SK-N-SH (cell line): ENCODE data around the gene FBF1. TPM values are rescaled to one million over a fixed set of nuclear protein-coding genes. Genes with fewer than 3 reads are reported as not detected.

Experiments used
- CTCF ChIA-PET: fragments of 300-600, 350-600 bp; formaldehyde crosslinking; extraction: SDS; loops from one replicate; lab custom pipeline; 2021; lab: Yijun Ruan, JAX
- POLR2A ChIA-PET: fragments of 350-600 bp; sonication (Branson Sonifier 250); formaldehyde crosslinking; extraction: SDS; loops from one replicate; lab custom pipeline; 2020; ENCODE audit warnings: antibody characterized with exemption, inconsistent platforms; lab: Yijun Ruan, JAX
- DNase-seq: peaks from one replicate; pipeline ENCODE4 v3.0.0; 2012
- H2AFZ ChIP-seq: fragments of 200-600 bp; sonication (generic); 2 replicates; pipeline ENCODE4 v1.8.1; 2016; ENCODE audit warnings: antibody characterized with exemption, mild to moderate bottlenecking, low read depth
- H3F3A ChIP-seq: fragments of 200-600 bp; sonication (generic); replicated peaks from 2 replicates; pipeline ENCODE3; 2016; ENCODE audit warnings: antibody characterized with exemption, mild to moderate bottlenecking; ENCODE audit not compliant: insufficient read depth
- H3K27ac ChIP-seq, 2 experiments: fragments of 200-500 bp in 1 of 2; fragments of 200-600 bp in 1 of 2; sonication (Bioruptor generic) in 1 of 2; sonication (generic), shearing (Covaris generic) in 1 of 2; 2 replicates each; pipeline versions ENCODE4 v1.5.1 to v1.6.1; 2014 to 2016; ENCODE audit warnings: low read depth in 2 of 2, inconsistent platforms in 1 of 2, low read length in 1 of 2, mild to moderate bottlenecking in 1 of 2, mixed read lengths in 1 of 2
- H3K27me3 ChIP-seq: fragments of 200-600 bp; sonication (generic), shearing (Covaris generic); 2 replicates; pipeline ENCODE4 v1.6.1; 2016; ENCODE audit warnings: mixed run types; ENCODE audit not compliant: insufficient read depth
- H3K36me3 ChIP-seq, 2 experiments: fragments of 200-500 bp in 1 of 2; fragments of 200-600 bp in 1 of 2; sonication (Bioruptor generic) in 1 of 2; sonication (generic) in 1 of 2; replicated peaks in 1 of 2; 2 replicates each; pipeline versions ENCODE3 to v1.5.1; 2014 to 2016; ENCODE audit warnings: low read length in 1 of 2, mild to moderate bottlenecking in 1 of 2; ENCODE audit not compliant: insufficient read depth in 2 of 2, control insufficient read depth in 1 of 2
- H3K4me1 ChIP-seq, 2 experiments: fragments of 200-500 bp in 1 of 2; fragments of 200-600 bp in 1 of 2; sonication (Bioruptor generic) in 1 of 2; sonication (generic), shearing (Covaris generic) in 1 of 2; 2 replicates each; pipeline versions ENCODE4 v1.5.1 to v1.6.1; 2014 to 2016; ENCODE audit warnings: low read depth in 1 of 2, low read length in 1 of 2, mixed run types in 1 of 2; ENCODE audit not compliant: insufficient read depth in 2 of 2, control insufficient read depth in 1 of 2
- H3K4me2 ChIP-seq: fragments of 200-600 bp; sonication (generic), shearing (Covaris generic); 2 replicates; pipeline ENCODE4 v1.6.1; 2017; ENCODE audit warnings: mixed run types
- H3K4me3 ChIP-seq, 2 experiments: fragments of 200-500 bp in 1 of 2; fragments of 200-600 bp in 1 of 2; sonication (Bioruptor generic) in 1 of 2; sonication (generic), shearing (Covaris generic) in 1 of 2; 2 replicates each; pipeline versions ENCODE4 v1.5.1 to v1.8.1; 2014 to 2016; ENCODE audit warnings: low read depth in 2 of 2, inconsistent platforms in 1 of 2, low read length in 1 of 2, mild to moderate bottlenecking in 1 of 2, mixed read lengths in 1 of 2, moderate library complexity in 1 of 2
- H3K79me2 ChIP-seq: fragments of 200-600 bp; sonication (generic); 2 replicates; pipeline ENCODE4 v1.8.1; 2017; ENCODE audit warnings: mild to moderate bottlenecking; ENCODE audit not compliant: insufficient read depth
- H3K9ac ChIP-seq: fragments of 200-600 bp; sonication (generic); 2 replicates; pipeline ENCODE4 v1.6.1; 2017; ENCODE audit warnings: mixed run types
- H3K9me2 ChIP-seq: fragments of 200-600 bp; sonication (generic); 2 replicates; pipeline ENCODE4 v1.6.1; 2017; ENCODE audit warnings: mixed run types
- H3K9me3 ChIP-seq: fragments of 200-600 bp; sonication (generic); 2 replicates; pipeline ENCODE4 v1.6.1; 2017; ENCODE audit warnings: mixed run types, mild to moderate bottlenecking, moderate library complexity
- H4K20me1 ChIP-seq: fragments of 200-600 bp; sonication (generic); 2 replicates; pipeline ENCODE4 v1.6.1; 2017; ENCODE audit warnings: mild to moderate bottlenecking, mixed run types; ENCODE audit not compliant: insufficient read depth
- CHD2 ChIP-seq: fragments of 150-350 bp; IDR thresholded peaks from 2 replicates; pipeline ENCODE4 v1.6.1; 2018; ENCODE audit warnings: low read length; ENCODE audit not compliant: partially characterized antibody
- FOXJ3 ChIP-seq: sonication (generic); formaldehyde crosslinking; IDR thresholded peaks from 2 replicates; pipeline ENCODE4 v1.5.1; 2020; ENCODE audit warnings: mild to moderate bottlenecking, missing genetic modification reagents
- FOXM1 ChIP-seq: IDR thresholded peaks from 2 replicates; pipeline ENCODE4 v1.4.0; 2012; ENCODE audit warnings: low read depth, mild to moderate bottlenecking
- JUND ChIP-seq: IDR thresholded peaks from 2 replicates; pipeline ENCODE4 v1.4.0; 2012
- MEF2A ChIP-seq: IDR thresholded peaks from 2 replicates; pipeline ENCODE4 v1.4.0; 2012; ENCODE audit warnings: low read depth, borderline replicate concordance
- NRF1 ChIP-seq: IDR thresholded peaks from 2 replicates; pipeline ENCODE4 v1.6.1; 2012; ENCODE audit warnings: low read depth, mild to moderate bottlenecking, low read length
- POLR2AphosphoS5 ChIP-seq: IDR thresholded peaks from 2 replicates; pipeline ENCODE4 v1.6.1; 2012; ENCODE audit warnings: low read depth, low read length
- RAD21 ChIP-seq: IDR thresholded peaks from 2 replicates; pipeline ENCODE4 v1.6.1; 2012; ENCODE audit warnings: mild to moderate bottlenecking, low read length
- SIN3A ChIP-seq: IDR thresholded peaks from 2 replicates; pipeline ENCODE4 v1.6.1; 2012; ENCODE audit warnings: low read depth, mild to moderate bottlenecking, low read length, moderate library complexity, borderline replicate concordance
- TAF1 ChIP-seq: IDR thresholded peaks from 2 replicates; pipeline ENCODE4 v1.6.1; 2012; ENCODE audit warnings: low read depth, mild to moderate bottlenecking, low read length, moderate library complexity, borderline replicate concordance
- TCF12 ChIP-seq: IDR thresholded peaks from 2 replicates; pipeline ENCODE4 v1.4.0; 2012
- WGBS: methylation state at CpG from one replicate; pipeline ENCODE4 v1.1.6; 2017; ENCODE audit warnings: low lambda C conversion rate; 5-methylcytosine and 5-hydroxymethylcytosine counted together
- polyA plus RNA-seq, 3 experiments: library from polyadenylated mRNA; depleted of rRNA; stranded (reverse); fragments of >200 nt; gene quantifications; 2 replicates each; pipeline ENCODE4 v1.2.3, GENCODE V29; 2012
- TF ChIP-seq, protein P1 (sequence below): IDR thresholded peaks from 2 replicates; pipeline ENCODE4 v1.4.0; 2012; ENCODE audit warnings: low read depth, borderline replicate concordance
- TF ChIP-seq, protein P2 (sequence below): fragments of 200-600 bp; sonication (generic); IDR thresholded peaks from 2 replicates; pipeline ENCODE4 v1.6.1; 2017; ENCODE audit warnings: antibody characterized with exemption, mild to moderate bottlenecking, moderate library complexity

FBF1 gene
- polyA plus RNA-seq, 1 of the 3 experiments (the other 2 are of a cell fraction), result 19.0 TPM

DNA sequence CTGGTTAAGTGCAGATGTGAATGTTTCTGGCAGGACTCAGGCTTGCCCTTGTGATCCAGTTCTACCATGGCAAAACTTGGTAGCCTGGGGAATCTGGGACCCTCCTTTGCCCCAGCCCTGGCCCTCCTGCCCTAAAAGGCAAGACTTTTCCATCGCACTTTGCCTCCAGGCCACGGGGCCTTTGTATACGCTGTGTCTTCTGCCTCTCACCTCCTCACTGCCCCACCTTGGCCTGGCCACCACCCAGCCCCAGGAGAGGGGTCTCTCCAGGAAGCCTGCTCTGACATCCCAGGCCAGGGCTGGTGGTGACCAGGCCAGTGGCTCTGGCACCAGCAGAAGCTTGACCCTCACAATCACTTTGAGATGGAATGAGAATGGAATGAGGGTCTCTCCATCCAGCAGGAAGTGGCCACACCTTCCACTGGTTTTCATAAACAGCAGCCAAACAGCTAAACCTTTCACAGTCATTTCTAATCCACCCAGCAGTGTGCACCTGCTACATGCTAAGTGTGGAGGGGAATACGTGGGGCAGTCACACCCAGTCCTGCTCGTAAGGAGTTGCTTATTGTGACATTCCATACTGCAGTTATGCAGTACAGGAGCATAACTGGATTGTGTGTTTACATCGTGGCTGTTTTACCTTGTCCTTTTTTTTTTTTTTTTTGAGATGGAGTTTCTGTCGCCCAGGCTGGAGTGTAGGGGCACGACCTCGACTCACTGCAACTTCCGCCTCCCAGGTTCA is 34.5 kb downstream of the FBF1 start:
- WGBS, result 84% methylated on average over 10 of the region's 10 CpGs
- H3K4me2 ChIP-seq, result no peak overlapping the region
- peaks cover 4 to 22% of the 10 kb centered on the region in 2 experiments; a peak in 2 of 4 replicates for H3K4me1 ChIP-seq
- no peaks in the 10 kb centered on the region for H3K27me3 ChIP-seq
- no peaks in the 10 kb centered on the region for H4K20me1 ChIP-seq
- no peak overlapping the region for H3K9ac ChIP-seq
- POLR2A ChIA-PET, result interaction anchor here (1.1 to 1.9 kb wide), 3 partner anchors 51 to 108 kb away, joined by 4 to 7 read pairs (median 4); partner anchors contain the start of gene WBP2
- H3K9me2 ChIP-seq, result no peaks in the 10 kb centered on the region
- H2AFZ ChIP-seq, result 0 out of 2 replicates have a peak overlapping the region, but pooled peaks have one; percentile 99
- no peaks in the 10 kb centered on the region for H3K9me3 ChIP-seq
- H3K4me3 ChIP-seq, result no peak overlapping the region
- TF ChIP-seq POLR2AphosphoS5 (no peak), CHD2 (no peak), NRF1 (no peak), FOXJ3 (CRISPR knock-in tag) (no peak; the same call in 1 of the 2 replicates), FOXM1 (no peak), TAF1 (no peak), MEF2A (no peak), TCF12 (no peak), RAD21 (no peak), SIN3A (no peak), JUND (no peak)
- TF ChIP-seq, protein P1, sequence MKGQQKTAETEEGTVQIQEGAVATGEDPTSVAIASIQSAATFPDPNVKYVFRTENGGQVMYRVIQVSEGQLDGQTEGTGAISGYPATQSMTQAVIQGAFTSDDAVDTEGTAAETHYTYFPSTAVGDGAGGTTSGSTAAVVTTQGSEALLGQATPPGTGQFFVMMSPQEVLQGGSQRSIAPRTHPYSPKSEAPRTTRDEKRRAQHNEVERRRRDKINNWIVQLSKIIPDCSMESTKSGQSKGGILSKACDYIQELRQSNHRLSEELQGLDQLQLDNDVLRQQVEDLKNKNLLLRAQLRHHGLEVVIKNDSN, result no peak
- TF ChIP-seq, protein P2, sequence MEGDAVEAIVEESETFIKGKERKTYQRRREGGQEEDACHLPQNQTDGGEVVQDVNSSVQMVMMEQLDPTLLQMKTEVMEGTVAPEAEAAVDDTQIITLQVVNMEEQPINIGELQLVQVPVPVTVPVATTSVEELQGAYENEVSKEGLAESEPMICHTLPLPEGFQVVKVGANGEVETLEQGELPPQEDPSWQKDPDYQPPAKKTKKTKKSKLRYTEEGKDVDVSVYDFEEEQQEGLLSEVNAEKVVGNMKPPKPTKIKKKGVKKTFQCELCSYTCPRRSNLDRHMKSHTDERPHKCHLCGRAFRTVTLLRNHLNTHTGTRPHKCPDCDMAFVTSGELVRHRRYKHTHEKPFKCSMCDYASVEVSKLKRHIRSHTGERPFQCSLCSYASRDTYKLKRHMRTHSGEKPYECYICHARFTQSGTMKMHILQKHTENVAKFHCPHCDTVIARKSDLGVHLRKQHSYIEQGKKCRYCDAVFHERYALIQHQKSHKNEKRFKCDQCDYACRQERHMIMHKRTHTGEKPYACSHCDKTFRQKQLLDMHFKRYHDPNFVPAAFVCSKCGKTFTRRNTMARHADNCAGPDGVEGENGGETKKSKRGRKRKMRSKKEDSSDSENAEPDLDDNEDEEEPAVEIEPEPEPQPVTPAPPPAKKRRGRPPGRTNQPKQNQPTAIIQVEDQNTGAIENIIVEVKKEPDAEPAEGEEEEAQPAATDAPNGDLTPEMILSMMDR, result no peak
- H3K79me2 ChIP-seq, result peaks cover 30% of the 10 kb centered on the region; the same call in 1 of the 2 replicates
- DNase-seq, result no peak
- H3F3A ChIP-seq, result peaks cover 17% of the 10 kb centered on the region
- peaks cover 8 to 13% of the 10 kb centered on the region in 2 experiments for H3K36me3 ChIP-seq
- 0 out of 4 replicates have a peak overlapping the region, but pooled peaks of 1 of the 2 experiments have one; percentile 86 for H3K27ac ChIP-seq
- CTCF ChIA-PET, result interaction anchor here (1.1 to 5.6 kb wide), 23 partner anchors 10 to 373 kb away, joined by 3 to 142 read pairs (median 11); partner anchors contain the start of genes CDK3, FBF1, TRIM47 and TRIM65
